G401 (cell line): ENCODE data around the gene CLPTM1L. TPM values are rescaled to one million over a fixed set of nuclear protein-coding genes. Genes with fewer than 3 reads are reported as not detected.

Source experiments
- DNase-seq: peaks from one replicate; pipeline ENCODE4 v3.0.0-alpha.2; 2015; ENCODE audit warnings: low spot score
- in situ Hi-C: cut with HindIII; loops from 2 replicates; pipeline ENCODE4 v1.10.0; 2016; ENCODE audit warnings: low sequenced_read_pairs, mixed read lengths
- total RNA-seq: library from RNA; depleted of rRNA; stranded (reverse); fragments of >200 nt; shearing (Covaris generic); gene quantifications from 2 replicates; pipeline ENCODE4 v1.2.3, GENCODE V29; 2014; rRNA removed

CLPTM1L gene
- total RNA-seq, 1 experiment from 2014 or later: 229 TPM

GRCh38 chr5:1270933-1271914 is 73.7 kb downstream of the CLPTM1L start:
- in situ Hi-C loops: no loop called here

DNA sequence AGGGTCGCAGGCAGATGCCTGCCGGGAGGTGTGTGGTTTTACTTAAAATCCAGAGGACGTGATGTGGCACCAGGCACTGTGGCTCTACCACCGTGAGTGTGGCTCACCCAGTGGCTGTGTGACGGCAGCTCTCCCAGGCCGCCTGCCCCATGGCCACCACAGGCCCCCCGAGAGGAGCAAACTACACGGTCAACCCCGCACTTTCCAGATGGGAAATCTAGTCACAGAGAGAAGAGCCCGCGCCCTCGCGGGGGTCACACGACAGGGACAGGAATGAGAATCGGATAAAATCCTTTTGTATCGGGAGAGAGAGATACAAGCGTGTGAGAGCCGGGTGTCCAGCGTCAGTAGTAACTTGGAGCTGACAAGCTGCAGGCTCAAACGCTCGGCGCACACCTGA is 74.5 kb downstream of the CLPTM1L start:
- no peak for DNase-seq
- in situ Hi-C loops: no loop called here

More at GRCh38 chr5:1270933-1271914, 73.7 kb downstream of the CLPTM1L start:
- DNase-seq: no peak

DNA sequence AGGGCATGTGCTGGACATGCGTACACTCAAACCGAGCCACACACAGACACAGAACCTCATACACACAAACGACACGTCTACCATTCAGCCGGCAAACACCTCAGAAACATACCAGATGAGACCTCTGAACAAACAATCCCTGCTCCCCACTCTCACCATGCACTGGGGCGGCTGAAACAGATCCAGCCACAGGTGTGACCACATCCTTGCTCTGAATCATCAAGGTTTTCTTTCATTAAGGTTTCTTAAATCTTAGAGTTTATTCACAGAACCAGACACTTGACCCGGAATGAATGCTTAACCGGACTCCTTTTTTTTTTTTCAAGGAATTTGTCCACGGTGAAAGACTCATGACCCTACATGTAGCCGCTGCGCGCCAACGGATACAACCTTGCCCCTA is 76.2 kb downstream of the CLPTM1L start:
- in situ Hi-C loops: no loop called here
- no peak for DNase-seq

DNA sequence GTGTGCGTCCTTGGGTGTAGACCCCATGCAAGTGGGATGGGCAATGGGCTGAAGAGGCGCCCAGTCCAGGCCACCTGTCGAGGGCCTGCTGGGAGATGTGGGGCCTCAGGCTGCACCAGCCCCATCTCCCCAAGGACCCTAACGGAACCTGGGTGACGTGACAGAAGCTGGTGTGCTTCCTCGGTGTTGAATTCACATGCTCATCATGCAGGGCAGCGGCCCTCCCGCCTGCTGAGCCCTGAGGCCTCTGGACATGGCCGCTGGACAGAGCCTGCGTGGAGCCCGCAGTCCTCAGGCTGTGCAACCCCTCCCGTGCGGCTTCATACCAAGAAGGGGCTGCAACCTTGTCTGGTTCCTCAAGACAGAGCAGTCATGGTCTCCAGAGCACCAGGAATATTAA is 76.8 kb downstream of the CLPTM1L start:
- in situ Hi-C loops: no loop called here
- no peak for DNase-seq

Other genes with a start within 250 kb of the CLPTM1L start
- 16.4 and 22.5 TPM in 2 replicates for gene SLC12A7, start 233.0 kb downstream of the CLPTM1L start, total RNA-seq
- gene SLC6A19, start 143.5 kb downstream of the CLPTM1L start, total RNA-seq: 0.37 and 1.0 TPM in 2 replicates
- not detected in 2 replicates for gene SLC6A18, start 119.7 kb downstream of the CLPTM1L start, total RNA-seq
- 0.85 and 1.5 TPM in 2 replicates for gene TERT, start 50.0 kb downstream of the CLPTM1L start, total RNA-seq
- gene SLC6A3, start 100.3 kb upstream of the CLPTM1L start, total RNA-seq: not detected in 2 replicates
- gene LPCAT1, start 178.9 kb upstream of the CLPTM1L start, total RNA-seq: 71.5 and 143 TPM in 2 replicates